ENCODE measurements around the gene EPAS1. TPM values are rescaled to one million over a fixed set of nuclear protein-coding genes. Genes with fewer than 3 reads are reported as not detected.

The EPAS1 gene
- total RNA-seq, 2 donors from 2014 or later = 58.4 to 162 TPM

- Histone ChIP-seq H3K9me3 (no peaks in the 10 kb centered on the region), H3K4me3 (no peak overlapping the region), H3K27ac (peak overlapping the region in 1 of 4 donors; percentile 13), H3K27me3 (no peaks in the 10 kb centered on the region), H3K36me3 (replicated peaks in 1 of 2; ENCODE audit: insufficient read depth in 1 of 2, low read depth in 2 of 2) (no peaks in the 10 kb centered on the region), H3K4me1 (no peaks in the 10 kb centered on the region)
- intact Hi-C loops (cut with DNase I) = no loop called here
- no peak for TF ChIP-seq CTCF (IDR thresholded peaks at IDR 0.05)
- TF ChIP-seq POLR2A (IDR thresholded peaks at IDR 0.05) = no peak
- WGBS, 2 donors = 61% methylated on average over 10 to 11 of the region's 11 CpGs
- DNase-seq = peak in 2 of 4 donors; percentile 20 to 31
- peak; percentile 49 for ATAC-seq
These were observed 27.5 kb upstream of the EPAS1 start for GRCh38 chr2:46269544-46270273.

GRCh38 chr2:46270384-46270783 is 26.8 kb upstream of the EPAS1 start:
- H3K36me3 ChIP-seq (replicated peaks in 1 of 2; ENCODE audit: insufficient read depth in 1 of 2, low read depth in 2 of 2) = no peaks in the 10 kb centered on the region
- DNase-seq (no peak), ATAC-seq (no peak)
- 59 to 64% methylated on average over 2 of the region's 2 CpGs for WGBS, 2 donors
- H3K27me3 ChIP-seq = no peaks in the 10 kb centered on the region
- intact Hi-C loops (cut with DNase I) = no loop called here
- TF ChIP-seq CTCF (IDR thresholded peaks at IDR 0.05) (no peak), POLR2A (IDR thresholded peaks at IDR 0.05) (no peak)
- H3K9me3 ChIP-seq = no peaks in the 10 kb centered on the region
- H3K4me1 ChIP-seq = no peaks in the 10 kb centered on the region
- no peak overlapping the region for H3K4me3 ChIP-seq
- no peak overlapping the region for H3K27ac ChIP-seq

- Histone ChIP-seq H3K27me3 (no peaks in the 10 kb centered on the region), H3K36me3 (replicated peaks in 1 of 2; ENCODE audit: insufficient read depth in 1 of 2, low read depth in 2 of 2) (no peaks in the 10 kb centered on the region), H3K27ac (peak overlapping the region in 1 of 4 donors; percentile 12), H3K9me3 (no peaks in the 10 kb centered on the region), H3K4me1 (no peaks in the 10 kb centered on the region), H3K4me3 (no peak overlapping the region)
- no peak for ATAC-seq
- 78 to 80% methylated on average over 7 of the region's 7 CpGs for WGBS, 2 donors
- TF ChIP-seq POLR2A (IDR thresholded peaks at IDR 0.05) (no peak), CTCF (IDR thresholded peaks at IDR 0.05) (no peak)
- intact Hi-C loops (cut with DNase I) = no loop called here
- DNase-seq = no peak
These were observed 23.9 kb upstream of the EPAS1 start for GRCh38 chr2:46273225-46273863.

- WGBS, 2 donors = 71 to 88% methylated on average over 5 of the region's 5 CpGs
- DNase-seq (no peak), ATAC-seq (no peak)
- no peaks in the 10 kb centered on the region for H3K36me3 ChIP-seq (replicated peaks in 1 of 2; ENCODE audit: insufficient read depth in 1 of 2, low read depth in 2 of 2)
- intact Hi-C loops (cut with DNase I) = no loop called here
- TF ChIP-seq CTCF (IDR thresholded peaks at IDR 0.05) (no peak), POLR2A (IDR thresholded peaks at IDR 0.05) (no peak)
- no peaks in the 10 kb centered on the region for H3K27me3 ChIP-seq
- H3K9me3 ChIP-seq = no peaks in the 10 kb centered on the region
- peak overlapping the region in 1 of 4 donors; percentile 8 for H3K27ac ChIP-seq
- H3K4me1 ChIP-seq = no peaks in the 10 kb centered on the region
- no peak overlapping the region for H3K4me3 ChIP-seq
These were observed 23.3 kb upstream of the EPAS1 start for GRCh38 chr2:46273919-46274318.
